HepG2 (cell line): Measurements from ENCODE around the gene AKR1B15.
"Not testable (repeated sequence)": the region's sequence is repeated elsewhere in the genome, so short reads cannot be mapped to it uniquely, and the experiment has no call there.

Experiments
- SMAD1 ChIP-seq: sonication (generic); formaldehyde crosslinking; IDR thresholded peaks from 2 replicates; pipeline ENCODE4 v1.4.0; 2020; ENCODE audit warnings: missing genetic modification reagents, low read depth, mild to moderate bottlenecking, borderline replicate concordance
- SRSF9 ChIP-seq: fragments of 200-400 bp; formaldehyde crosslinking; IDR thresholded peaks from 2 replicates; pipeline ENCODE4 v1.6.1; 2018; ENCODE audit warnings: borderline replicate concordance, mild to moderate bottlenecking, low read depth, low read length; ENCODE audit not compliant: insufficient read depth, poor library complexity, severe bottlenecking

DNA sequence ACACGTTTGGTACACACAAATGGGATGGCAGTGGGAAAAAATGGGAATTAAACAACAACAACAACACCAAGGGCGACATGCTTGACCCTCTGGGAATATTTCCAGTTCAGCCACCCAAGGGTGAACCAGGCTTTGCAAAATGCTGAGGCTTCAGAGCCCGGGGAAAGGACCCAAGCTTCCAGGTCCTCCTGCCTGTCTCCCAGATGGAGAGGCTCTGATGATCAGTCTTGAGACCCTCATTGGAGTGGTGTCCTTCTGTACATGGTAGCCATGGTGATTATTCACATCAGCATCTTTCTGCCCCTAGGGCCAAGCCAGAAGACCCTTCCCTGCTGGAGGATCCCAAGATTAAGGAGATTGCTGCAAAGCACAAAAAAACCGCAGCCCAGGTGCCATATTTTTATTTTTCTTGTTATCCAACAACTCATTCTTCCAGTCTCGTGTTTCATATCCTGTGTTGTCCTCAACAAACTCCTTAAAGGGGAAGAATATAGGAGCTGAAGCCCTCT, 11.6 kb upstream of the AKR1B15 start:
- TF ChIP-seq SMAD1 (CRISPR knock-in tag); SRSF9: not testable (repeated sequence)
